Measurements from ENCODE around the gene HOXD4. TPM values are rescaled to one million over a fixed set of nuclear protein-coding genes. Genes with fewer than 3 reads are reported as not detected.

Gene HOXD4
- total RNA-seq, 6 donors from 2014 or later: 0.79 to 0.81 TPM; not detected in 4

DNA sequence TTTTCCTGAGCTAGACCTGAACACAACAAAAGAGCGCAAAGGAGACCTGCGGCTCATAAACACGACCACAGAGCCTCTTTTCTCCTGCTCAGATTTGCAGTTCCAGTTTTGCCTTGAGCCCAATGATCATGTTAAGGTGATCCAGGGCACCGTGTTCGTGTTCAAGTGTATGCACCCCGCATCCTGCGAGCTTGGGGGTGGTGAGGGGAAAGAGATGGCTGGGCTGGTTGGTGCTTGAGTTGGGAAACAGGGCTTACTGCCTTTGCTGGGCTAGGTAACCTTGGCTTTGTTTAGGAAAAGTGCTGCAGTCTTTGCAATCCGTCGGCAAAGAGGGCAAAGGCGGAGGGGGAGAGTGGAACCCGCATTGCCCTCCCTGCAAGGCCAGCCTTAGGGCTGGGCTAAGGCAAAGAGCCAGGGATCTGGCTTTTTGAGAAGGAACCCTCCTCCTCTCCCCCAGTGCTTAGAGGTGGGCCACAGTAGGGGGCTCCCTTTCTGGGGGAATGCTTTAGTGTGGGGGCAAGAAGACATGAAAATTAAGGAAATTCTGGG is 33.5 kb upstream of the HOXD4 start:
- 8 to 20% methylated on average over 10 to 11 of the region's 11 CpGs for WGBS, 2 donors

DNA sequence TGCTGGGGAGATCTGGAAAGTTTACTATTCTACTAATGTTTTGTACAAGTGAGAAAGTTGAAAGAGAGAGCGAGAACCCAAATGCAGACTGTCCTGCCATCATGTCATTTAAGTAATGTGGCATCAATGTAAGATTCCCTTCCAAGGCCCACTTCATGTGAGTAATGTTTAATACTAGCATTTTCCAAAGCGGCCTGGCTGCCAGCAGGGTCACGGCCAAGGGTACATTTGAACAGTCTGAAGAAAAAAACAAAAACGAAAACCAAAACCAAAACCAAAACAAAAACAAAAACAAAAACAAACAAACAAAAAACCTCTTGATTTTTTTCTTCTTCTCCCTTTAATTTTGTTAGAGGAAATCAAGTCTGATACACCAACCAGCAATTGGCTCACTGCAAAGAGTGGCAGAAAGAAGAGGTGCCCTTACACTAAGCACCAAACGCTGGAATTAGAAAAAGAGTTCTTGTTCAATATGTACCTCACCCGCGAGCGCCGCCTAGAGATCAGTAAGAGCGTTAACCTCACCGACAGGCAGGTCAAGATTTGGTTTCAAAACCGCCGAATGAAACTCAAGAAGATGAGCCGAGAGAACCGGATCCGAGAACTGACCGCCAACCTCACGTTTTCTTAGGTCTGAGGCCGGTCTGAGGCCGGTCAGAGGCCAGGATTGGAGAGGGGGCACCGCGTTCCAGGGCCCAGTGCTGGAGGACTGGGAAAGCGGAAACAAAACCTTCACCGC is 32.6 kb upstream of the HOXD4 start:
- no peak for DNase-seq
- no peak for ATAC-seq (ENCODE audit: low FRiP score in 2 of 2)
- H3K27ac ChIP-seq: no peak overlapping the region
- H3K9me3 ChIP-seq: peaks cover 0 to 5% (median 0%) of the 10 kb centered on the region in 4 donors
- no peaks in the 10 kb centered on the region for H3K36me3 ChIP-seq
- H3K4me3 ChIP-seq: no peak overlapping the region
- 13 to 15% methylated on average over 22 to 24 of the region's 24 CpGs for WGBS, 2 donors
- peaks cover 13 to 25% (median 20%) of the 10 kb centered on the region in 4 donors for H3K4me1 ChIP-seq
- H3K27me3 ChIP-seq: peaks cover 3 to 93% (median 52%) of the 10 kb centered on the region in 4 donors
- TF ChIP-seq, protein P1, sequence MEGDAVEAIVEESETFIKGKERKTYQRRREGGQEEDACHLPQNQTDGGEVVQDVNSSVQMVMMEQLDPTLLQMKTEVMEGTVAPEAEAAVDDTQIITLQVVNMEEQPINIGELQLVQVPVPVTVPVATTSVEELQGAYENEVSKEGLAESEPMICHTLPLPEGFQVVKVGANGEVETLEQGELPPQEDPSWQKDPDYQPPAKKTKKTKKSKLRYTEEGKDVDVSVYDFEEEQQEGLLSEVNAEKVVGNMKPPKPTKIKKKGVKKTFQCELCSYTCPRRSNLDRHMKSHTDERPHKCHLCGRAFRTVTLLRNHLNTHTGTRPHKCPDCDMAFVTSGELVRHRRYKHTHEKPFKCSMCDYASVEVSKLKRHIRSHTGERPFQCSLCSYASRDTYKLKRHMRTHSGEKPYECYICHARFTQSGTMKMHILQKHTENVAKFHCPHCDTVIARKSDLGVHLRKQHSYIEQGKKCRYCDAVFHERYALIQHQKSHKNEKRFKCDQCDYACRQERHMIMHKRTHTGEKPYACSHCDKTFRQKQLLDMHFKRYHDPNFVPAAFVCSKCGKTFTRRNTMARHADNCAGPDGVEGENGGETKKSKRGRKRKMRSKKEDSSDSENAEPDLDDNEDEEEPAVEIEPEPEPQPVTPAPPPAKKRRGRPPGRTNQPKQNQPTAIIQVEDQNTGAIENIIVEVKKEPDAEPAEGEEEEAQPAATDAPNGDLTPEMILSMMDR (IDR thresholded peaks at IDR 0.05): peak in 1 of 6 experiments; percentile 3
- TF ChIP-seq EP300 (IDR thresholded peaks at IDR 0.05): no peak

More for the DNA sequence above, 33.5 kb upstream of the HOXD4 start:
- no peak for ATAC-seq (ENCODE audit: low FRiP score in 2 of 2)
- H3K9me3 ChIP-seq: peaks cover 0 to 5% (median 0%) of the 10 kb centered on the region in 4 donors
- no peak overlapping the region for H3K4me3 ChIP-seq
- DNase-seq: no peak
- TF ChIP-seq, protein P1 (IDR thresholded peaks at IDR 0.05): no peak
- TF ChIP-seq EP300 (IDR thresholded peaks at IDR 0.05) (no peak), POLR2A (IDR thresholded peaks at IDR 0.05) (no peak), POLR2AphosphoS5 (IDR thresholded peaks at IDR 0.05) (no peak)
- H3K36me3 ChIP-seq: no peaks in the 10 kb centered on the region
- peaks cover 9 to 20% (median 13%) of the 10 kb centered on the region in 4 donors for H3K4me1 ChIP-seq
- H3K27me3 ChIP-seq: peaks cover 3 to 91% (median 48%) of the 10 kb centered on the region in 4 donors
- no peak overlapping the region for H3K27ac ChIP-seq

DNA sequence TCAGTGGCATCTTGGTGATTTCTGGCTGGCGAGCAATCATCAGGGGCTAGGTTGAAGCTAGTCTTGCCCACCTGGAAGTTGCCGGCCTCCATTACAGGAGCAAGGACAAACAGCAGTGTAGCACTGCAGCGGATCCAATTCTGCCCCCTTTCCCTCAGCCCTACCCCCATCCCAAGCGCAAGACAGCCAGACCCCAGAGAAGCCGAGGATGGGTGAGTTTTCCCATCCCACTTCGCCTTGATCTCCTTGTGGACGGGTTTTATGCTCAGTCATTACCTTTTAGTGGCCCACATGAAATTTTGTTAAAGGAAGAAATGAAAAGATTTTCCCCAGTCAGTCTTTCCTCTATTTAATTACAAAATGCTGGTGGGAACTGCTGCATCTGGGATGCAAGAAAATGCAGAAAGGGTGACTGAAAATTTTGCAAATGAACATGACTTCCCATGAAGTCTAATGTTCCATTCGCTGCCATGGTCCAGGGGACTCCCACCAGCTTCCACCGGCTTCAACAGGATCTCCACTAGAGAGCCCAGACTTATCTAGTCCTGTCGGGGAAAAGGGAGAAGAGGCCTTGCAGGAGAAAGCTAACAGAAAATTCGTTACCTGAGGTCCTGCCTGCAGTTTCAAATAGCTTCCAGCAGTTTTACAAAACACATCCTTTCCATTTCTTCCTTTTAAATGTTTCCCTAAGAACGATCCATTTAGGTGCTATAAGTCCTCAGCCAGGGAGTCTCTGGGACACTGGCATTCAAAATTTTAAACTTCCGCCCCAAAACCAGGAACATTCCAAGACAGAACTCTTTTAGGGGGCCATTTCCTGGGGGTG is 30.8 kb upstream of the HOXD4 start:
- no peaks in the 10 kb centered on the region for H3K36me3 ChIP-seq
- H3K4me3 ChIP-seq: no peak overlapping the region
- ATAC-seq (ENCODE audit: low FRiP score in 2 of 2) (no peak), DNase-seq (no peak)
- 12 to 14% methylated on average over 13 of the region's 13 CpGs for WGBS, 2 donors
- H3K4me1 ChIP-seq: peaks cover 13 to 25% (median 21%) of the 10 kb centered on the region in 4 donors
- H3K27ac ChIP-seq: no peak overlapping the region
- peaks cover 0 to 5% (median 0%) of the 10 kb centered on the region in 4 donors for H3K9me3 ChIP-seq
- peaks cover 3 to 97% (median 60%) of the 10 kb centered on the region in 4 donors for H3K27me3 ChIP-seq
- TF ChIP-seq POLR2A (IDR thresholded peaks at IDR 0.05) (no peak), EP300 (IDR thresholded peaks at IDR 0.05) (no peak)
- TF ChIP-seq, protein P1 (IDR thresholded peaks at IDR 0.05): no peak

DNA sequence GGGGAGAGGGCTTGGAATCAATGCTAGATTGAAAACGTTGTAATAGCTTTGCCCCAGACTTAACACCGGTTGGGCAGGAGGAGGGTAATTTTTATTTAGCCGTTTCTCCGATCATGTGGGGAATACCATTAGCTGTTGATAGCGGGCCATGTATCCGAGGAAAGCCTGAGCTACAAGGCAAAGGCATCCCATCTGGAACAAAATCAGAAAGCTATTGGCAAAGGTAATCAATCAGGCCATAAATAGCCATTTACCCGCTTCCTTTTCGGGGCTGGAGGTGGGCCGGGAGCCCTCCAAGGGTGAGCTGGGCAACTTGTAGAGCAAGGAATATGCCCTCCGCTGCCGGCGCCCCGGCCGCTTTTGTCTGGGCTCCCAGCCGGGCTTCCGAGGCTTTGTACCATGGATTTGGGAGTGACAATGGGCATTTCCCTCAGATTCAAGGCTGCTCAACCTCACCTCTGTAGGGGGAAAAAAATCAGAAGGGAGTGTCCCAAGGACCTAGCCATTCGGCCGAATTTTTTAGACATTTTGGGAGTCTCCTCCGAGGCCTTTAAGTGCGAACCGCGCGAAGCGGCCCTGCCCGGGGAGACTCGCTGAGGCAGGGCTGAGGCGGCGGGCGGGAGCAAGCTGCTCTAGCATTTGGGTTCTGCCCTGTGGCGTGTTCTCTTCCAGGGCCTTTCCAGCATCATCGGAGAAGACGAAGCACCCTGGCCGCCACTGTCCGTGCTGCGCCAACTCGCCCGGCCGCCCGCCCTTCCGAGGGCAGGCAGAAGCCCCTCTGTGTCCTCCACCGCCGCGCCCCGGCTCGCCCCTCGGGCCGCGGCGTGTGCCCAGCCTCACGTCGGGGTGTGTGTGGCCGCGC is 29.9 kb upstream of the HOXD4 start:
- Histone ChIP-seq H3K36me3 (no peaks in the 10 kb centered on the region), H3K4me3 (no peak overlapping the region), H3K4me1 (peaks cover 13 to 25% (median 21%) of the 10 kb centered on the region in 4 donors), H3K9me3 (peaks cover 0 to 5% (median 0%) of the 10 kb centered on the region in 4 donors), H3K27ac (no peak overlapping the region), H3K27me3 (peaks cover 3 to 93% (median 56%) of the 10 kb centered on the region in 4 donors)
- 8 to 11% methylated on average over 24 to 53 of the region's 53 CpGs for WGBS, 2 donors
- no peak for TF ChIP-seq EP300 (IDR thresholded peaks at IDR 0.05)
- TF ChIP-seq POLR2A (IDR thresholded peaks at IDR 0.05): no peak
- TF ChIP-seq, protein P1 (IDR thresholded peaks at IDR 0.05): no peak
- TF ChIP-seq POLR2AphosphoS5 (IDR thresholded peaks at IDR 0.05): no peak
- DNase-seq (peak in 1 of 2 donors; percentile 81), ATAC-seq (ENCODE audit: low FRiP score in 2 of 2) (no peak)
